PFSK-1 (cell line): ENCODE results near the gene NEMP1.
A peak's percentile ranks its signal among the peaks of the same experiment; 100 is the strongest.

ENCODE experiments used
- SIN3A ChIP-seq: IDR thresholded peaks from 2 replicates; pipeline ENCODE4 v1.6.1; 2012; ENCODE audit warnings: mild to moderate bottlenecking, low read length, moderate library complexity, borderline replicate concordance; ENCODE audit not compliant: insufficient read depth
- TF ChIP-seq, protein P1 (sequence below), 2 experiments: IDR thresholded peaks; 2 replicates each; pipeline versions ENCODE4 v1.6.1 to v1.8.0; 2011 to 2012; ENCODE audit warnings: low read depth in 2 of 2, low read length in 2 of 2, control low read depth in 1 of 2, inconsistent platforms in 1 of 2, mild to moderate bottlenecking in 1 of 2, moderate library complexity in 1 of 2; ENCODE audit not compliant: insufficient read depth in 1 of 2

GRCh38 chr12:57089271-57090245 lies 11.0 kb upstream of the NEMP1 start:
- TF ChIP-seq, protein P1, sequence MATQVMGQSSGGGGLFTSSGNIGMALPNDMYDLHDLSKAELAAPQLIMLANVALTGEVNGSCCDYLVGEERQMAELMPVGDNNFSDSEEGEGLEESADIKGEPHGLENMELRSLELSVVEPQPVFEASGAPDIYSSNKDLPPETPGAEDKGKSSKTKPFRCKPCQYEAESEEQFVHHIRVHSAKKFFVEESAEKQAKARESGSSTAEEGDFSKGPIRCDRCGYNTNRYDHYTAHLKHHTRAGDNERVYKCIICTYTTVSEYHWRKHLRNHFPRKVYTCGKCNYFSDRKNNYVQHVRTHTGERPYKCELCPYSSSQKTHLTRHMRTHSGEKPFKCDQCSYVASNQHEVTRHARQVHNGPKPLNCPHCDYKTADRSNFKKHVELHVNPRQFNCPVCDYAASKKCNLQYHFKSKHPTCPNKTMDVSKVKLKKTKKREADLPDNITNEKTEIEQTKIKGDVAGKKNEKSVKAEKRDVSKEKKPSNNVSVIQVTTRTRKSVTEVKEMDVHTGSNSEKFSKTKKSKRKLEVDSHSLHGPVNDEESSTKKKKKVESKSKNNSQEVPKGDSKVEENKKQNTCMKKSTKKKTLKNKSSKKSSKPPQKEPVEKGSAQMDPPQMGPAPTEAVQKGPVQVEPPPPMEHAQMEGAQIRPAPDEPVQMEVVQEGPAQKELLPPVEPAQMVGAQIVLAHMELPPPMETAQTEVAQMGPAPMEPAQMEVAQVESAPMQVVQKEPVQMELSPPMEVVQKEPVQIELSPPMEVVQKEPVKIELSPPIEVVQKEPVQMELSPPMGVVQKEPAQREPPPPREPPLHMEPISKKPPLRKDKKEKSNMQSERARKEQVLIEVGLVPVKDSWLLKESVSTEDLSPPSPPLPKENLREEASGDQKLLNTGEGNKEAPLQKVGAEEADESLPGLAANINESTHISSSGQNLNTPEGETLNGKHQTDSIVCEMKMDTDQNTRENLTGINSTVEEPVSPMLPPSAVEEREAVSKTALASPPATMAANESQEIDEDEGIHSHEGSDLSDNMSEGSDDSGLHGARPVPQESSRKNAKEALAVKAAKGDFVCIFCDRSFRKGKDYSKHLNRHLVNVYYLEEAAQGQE (IDR thresholded peaks at IDR 0.05; ENCODE audit: insufficient read depth in 1 of 2, low read depth in 2 of 2, low read length in 2 of 2) = 0 out of 4 replicates have a peak, but pooled peaks of 1 of the 2 experiments have one; percentile 22
- TF ChIP-seq SIN3A = 0 out of 2 replicates have a peak, but pooled peaks have one; percentile 57
